CD4-positive, alpha-beta T cell treated with Interleukin-10 for 1 hour (primary cell): Measurements from ENCODE around the gene ZNRF3.
"Not testable (repeated sequence)": the region's sequence is repeated elsewhere in the genome, so short reads cannot be mapped to it uniquely, and the experiment has no call there.

Experiments used
- DNase-seq: peaks from one replicate; pipeline ENCODE4 v3.0.0-alpha.2; 2020

Gene ZNRF3

DNA sequence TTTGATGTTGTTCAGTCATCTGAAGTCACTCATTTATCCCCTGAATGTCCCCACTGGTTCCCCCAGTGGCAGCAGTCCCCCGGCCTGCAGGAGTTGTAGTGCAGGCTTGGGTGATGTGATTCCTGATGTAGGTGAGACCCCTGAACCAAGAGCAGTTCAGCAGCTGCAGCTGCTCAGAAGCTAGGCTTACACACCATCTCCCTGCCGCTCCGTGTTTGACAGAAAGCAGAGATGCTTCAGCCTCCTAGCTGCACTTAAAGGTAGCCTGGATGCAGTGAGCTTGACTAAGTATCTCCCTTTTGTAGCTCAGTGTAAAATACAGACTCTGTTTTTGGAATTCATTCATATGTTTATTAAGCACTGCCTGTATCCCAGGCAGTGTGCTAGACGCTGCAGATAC lies 130.9 kb downstream of the ZNRF3 start:
- DNase-seq = no peak

GRCh38 chr22:29014773-29015172 lies 131.4 kb downstream of the ZNRF3 start:
- no peak for DNase-seq

DNA sequence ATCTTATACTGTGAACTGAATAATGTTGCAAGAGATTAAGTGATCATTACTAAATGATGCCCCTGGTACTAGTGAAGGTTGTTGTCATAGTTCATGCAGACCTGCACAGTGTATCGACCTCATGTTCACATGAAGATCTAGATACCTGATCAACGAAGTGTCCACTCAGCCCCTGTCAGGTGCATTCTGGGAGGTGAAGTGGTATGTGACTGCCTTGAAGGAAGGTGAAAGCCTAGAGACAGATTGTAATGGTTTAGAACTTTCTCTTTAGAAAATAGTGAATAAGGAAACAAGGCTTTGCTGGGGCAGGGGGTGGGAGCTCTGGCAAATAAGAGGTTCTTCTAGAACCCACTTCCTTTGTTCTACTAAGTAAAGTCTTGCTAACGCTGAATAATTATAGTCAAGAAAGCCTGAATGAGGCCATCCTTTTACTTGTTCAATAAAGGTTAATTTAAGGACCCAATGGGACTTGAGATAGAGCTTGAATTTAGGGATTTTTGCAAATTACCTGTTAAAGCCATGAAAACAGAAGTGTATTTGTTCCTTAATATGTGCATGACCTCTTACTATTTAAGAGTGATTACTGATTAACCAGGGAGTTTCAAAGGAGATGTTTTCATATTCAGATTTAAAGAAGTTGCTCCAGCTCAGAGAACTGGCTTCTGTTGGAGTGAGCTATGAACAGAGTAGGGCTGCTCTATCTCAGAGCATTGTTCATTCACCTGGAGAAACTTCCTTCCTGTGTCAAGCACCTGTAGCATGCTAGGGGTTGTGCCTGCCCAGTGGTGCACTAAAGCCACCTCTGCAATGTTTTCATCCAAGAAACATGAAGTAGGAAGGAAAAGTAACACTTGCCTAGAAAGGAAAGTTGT lies 132.9 kb downstream of the ZNRF3 start:
- DNase-seq = no peak

GRCh38 chr22:29018293-29019189 lies 135.2 kb downstream of the ZNRF3 start:
- DNase-seq = no peak

- no peak for DNase-seq
These were observed 138.9 kb downstream of the ZNRF3 start for GRCh38 chr22:29022101-29022817.

GRCh38 chr22:29023172-29023796 lies 139.9 kb downstream of the ZNRF3 start:
- DNase-seq = no peak

- no peak for DNase-seq
These were observed 143.2 kb downstream of the ZNRF3 start for GRCh38 chr22:29026579-29026978.

GRCh38 chr22:29028468-29028867 lies 145.1 kb downstream of the ZNRF3 start:
- no peak for DNase-seq

- no peak for DNase-seq
These were observed 146.0 kb downstream of the ZNRF3 start for GRCh38 chr22:29029202-29030000.

GRCh38 chr22:29030016-29030617 lies 146.7 kb downstream of the ZNRF3 start:
- peak; percentile 2 for DNase-seq

DNA sequence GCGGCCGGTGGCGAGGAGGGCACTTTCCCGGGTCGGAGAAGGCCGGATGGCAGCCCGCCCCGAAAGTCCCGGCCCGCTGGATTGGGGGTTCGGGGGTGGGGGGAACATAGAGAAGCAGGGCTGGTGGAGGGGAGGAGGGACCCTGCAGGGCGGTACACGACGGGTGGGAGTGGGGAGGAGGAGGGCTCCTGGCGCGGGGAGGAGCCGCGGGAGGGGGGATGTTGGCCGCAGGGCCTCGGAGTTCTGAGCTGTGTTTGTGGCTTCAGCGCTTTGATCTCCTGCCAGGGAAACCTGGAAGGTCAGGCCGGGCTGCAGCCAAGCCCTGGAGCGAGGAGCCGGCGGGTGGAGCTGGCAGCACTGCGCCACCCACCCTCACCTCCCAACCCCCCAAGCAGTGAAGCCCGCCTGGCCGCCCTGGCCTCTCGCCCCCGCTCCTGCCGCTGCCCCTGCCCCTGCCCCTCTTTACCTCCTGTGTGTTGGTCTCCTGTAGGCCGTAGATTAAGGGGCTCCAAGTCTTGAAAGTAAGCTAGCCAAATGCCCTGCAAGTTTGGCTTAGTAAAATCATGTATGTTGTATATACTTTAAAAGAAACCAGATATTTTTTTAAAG lies 147.3 kb downstream of the ZNRF3 start:
- DNase-seq = no peak

DNA sequence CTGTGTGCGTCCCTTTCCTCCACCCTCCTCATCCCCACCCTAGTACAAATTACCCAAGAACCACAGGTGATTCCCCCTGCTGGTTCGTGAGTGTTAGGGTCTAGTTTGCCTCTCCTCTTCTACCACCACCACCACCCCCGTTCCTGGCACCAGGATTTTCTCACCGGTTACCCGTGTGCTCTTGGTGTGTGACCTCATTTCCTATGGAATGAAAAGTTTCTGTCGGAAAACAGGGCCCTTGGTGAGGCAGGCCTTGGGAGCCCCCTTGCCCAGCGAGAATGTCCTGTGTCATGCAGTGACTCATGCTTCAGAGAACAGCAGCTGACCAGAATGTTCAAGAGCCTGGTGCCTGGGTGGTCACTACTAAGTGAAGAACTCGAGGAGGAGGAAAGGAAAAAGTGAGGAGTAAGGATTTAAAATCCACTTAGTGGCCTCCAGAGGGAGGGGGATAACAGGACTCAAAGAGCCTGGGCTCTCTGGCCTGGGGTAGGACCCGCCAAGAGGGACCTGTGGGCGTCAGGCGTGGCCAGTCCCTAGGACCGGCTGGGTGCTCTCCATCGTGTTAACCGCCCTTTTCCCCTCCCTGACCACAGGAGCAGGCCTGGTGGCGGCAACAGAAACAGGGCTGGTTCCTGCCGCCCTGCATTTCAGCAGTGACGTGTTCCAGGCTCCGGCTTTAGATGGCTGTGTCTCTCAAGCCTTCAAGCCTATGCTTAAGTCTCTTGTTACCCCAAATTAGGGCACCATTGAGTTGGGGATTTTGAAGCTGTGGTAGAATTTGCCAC lies 148.0 kb downstream of the ZNRF3 start:
- no peak for DNase-seq

- DNase-seq = no peak
These were observed 148.7 kb downstream of the ZNRF3 start for GRCh38 chr22:29032014-29032475.

DNA sequence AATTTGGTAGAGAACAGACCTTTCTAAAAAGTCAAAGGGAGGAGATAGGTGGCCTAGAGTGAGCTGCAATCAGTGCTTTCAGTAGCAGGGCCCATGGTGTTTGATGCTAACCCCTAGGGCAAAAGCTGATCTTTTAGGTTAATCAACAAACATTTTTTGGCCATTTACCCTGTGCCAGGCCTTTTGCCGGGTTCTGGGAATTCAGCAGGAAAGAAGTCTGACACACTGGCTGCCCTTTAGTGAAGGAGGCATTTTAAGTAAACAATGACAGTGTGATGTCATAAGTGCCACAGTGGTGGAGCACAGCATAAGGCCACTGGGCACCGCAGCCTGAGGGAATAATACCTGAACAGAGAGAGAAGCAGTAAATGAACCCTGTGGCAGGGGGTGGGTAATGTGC lies 149.2 kb downstream of the ZNRF3 start:
- DNase-seq = no peak

GRCh38 chr22:29037340-29037932 lies 154.1 kb downstream of the ZNRF3 start:
- DNase-seq = no peak

DNA sequence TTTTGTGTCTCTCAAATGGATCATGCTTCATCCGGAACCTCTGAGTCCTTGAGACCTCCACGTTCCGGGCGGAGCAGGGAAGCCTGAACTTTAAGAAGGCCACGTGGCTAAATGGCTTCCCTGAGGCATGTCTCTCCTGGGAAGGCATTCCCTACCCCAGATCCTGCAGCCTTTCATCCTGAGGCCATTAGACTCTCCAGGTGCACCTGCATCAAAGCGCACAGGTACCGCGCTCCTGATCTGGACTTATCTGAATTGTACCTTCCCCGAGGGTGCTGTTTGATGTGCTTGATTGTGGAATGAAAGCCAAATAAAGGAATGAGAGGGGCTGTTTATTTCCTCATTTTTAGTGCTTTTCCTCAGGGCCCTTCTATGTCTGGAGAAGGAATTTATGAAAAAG lies 155.8 kb downstream of the ZNRF3 start:
- DNase-seq = no peak

GRCh38 chr22:29039684-29040083 lies 156.3 kb downstream of the ZNRF3 start:
- not testable (repeated sequence) for DNase-seq

GRCh38 chr22:29040385-29041275 lies 157.3 kb downstream of the ZNRF3 start:
- DNase-seq = peak; percentile 73
